GM13976 (cell line): Measurements from ENCODE around the gene MPLKIP.
"Not testable (repeated sequence)": the region's sequence is repeated elsewhere in the genome, so short reads cannot be mapped to it uniquely, and the experiment has no call there.

Experiments used
- DNase-seq: peaks from one replicate; pipeline ENCODE4 v3.0.0; 2012; ENCODE audit warnings: low spot score
- CTCF ChIP-seq: IDR thresholded peaks from 2 replicates; pipeline ENCODE4 v1.5.1; 2012; ENCODE audit warnings: borderline replicate concordance, mild to moderate bottlenecking; ENCODE audit not compliant: insufficient read depth; ENCODE audit errors: extremely low read depth, missing control alignments, control extremely low read depth
- in situ Hi-C: fragments of 300-500 bp; cut with MboI; formaldehyde crosslinking; loops from one replicate; pipeline ENCODE4 v1.12.0; 2022; ENCODE audit warnings: low sequenced_read_pairs, mixed read lengths, inconsistent platforms; ENCODE audit not compliant: unreplicated experiment

Gene MPLKIP

GRCh38 chr7:40165216-40165615, 30.8 kb upstream of the MPLKIP start:
- DNase-seq = no peak
- in situ Hi-C loops = no loop called here

GRCh38 chr7:40162516-40162915, 28.1 kb upstream of the MPLKIP start:
- DNase-seq = no peak
- in situ Hi-C loops = no loop called here
- TF ChIP-seq CTCF = no peak

More at GRCh38 chr7:40165216-40165615, 30.8 kb upstream of the MPLKIP start:
- TF ChIP-seq CTCF = no peak

GRCh38 chr7:40156988-40157387, 22.6 kb upstream of the MPLKIP start:
- in situ Hi-C loops = no loop called here
- DNase-seq = no peak
- no peak for TF ChIP-seq CTCF

- in situ Hi-C loops = no loop called here
- no peak for DNase-seq
- no peak for TF ChIP-seq CTCF
These were observed 17.1 kb upstream of the MPLKIP start for GRCh38 chr7:40151504-40151903.

- in situ Hi-C loops = no loop called here
- TF ChIP-seq CTCF = no peak
- no peak for DNase-seq
These were observed 14.2 kb upstream of the MPLKIP start for GRCh38 chr7:40148671-40149070.

- in situ Hi-C loops, DNase-seq: not testable (repeated sequence)
These were observed 13.8 kb upstream of the MPLKIP start for GRCh38 chr7:40148247-40148580.

- DNase-seq = no peak
- in situ Hi-C loops = no loop called here
- no peak for TF ChIP-seq CTCF
These were observed 13.2 kb upstream of the MPLKIP start for GRCh38 chr7:40147371-40148246.

- DNase-seq, in situ Hi-C loops: not testable (repeated sequence)
These were observed 11.2 kb upstream of the MPLKIP start for GRCh38 chr7:40145596-40146130.

GRCh38 chr7:40141916-40142315, 7.5 kb upstream of the MPLKIP start:
- DNase-seq, in situ Hi-C loops: not testable (repeated sequence)

- DNase-seq, in situ Hi-C loops: not testable (repeated sequence)
These were observed 5.5 kb upstream of the MPLKIP start for GRCh38 chr7:40139891-40140290.
